Islet precursor cell (in vitro differentiated cells): ENCODE data around the gene UBR1.
"Not testable (repeated sequence)": the region's sequence is repeated elsewhere in the genome, so short reads cannot be mapped to it uniquely, and the experiment has no call there.

Experiments used
- DNase-seq: peaks from one replicate; pipeline ENCODE4 v3.0.0-alpha.2; 2018

UBR1 gene

DNA sequence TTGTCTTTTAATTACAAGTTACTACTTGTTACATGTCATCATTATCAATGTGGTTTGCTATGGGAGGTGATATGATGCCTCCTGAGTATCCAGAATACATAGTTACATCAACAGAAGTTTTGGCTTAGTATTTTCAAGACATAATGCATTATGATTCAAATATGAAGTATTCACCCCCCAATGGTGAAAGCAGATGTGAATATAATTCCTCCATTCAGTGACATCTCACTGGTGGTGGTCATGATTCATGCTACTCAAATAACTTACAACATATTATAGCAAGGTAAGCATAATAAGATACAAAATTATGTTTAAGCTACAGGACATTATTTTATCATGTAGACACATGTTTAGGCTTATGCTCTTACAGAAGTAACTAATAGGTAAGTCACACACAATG, 150.3 kb downstream of the UBR1 start:
- DNase-seq, result no peak

DNA sequence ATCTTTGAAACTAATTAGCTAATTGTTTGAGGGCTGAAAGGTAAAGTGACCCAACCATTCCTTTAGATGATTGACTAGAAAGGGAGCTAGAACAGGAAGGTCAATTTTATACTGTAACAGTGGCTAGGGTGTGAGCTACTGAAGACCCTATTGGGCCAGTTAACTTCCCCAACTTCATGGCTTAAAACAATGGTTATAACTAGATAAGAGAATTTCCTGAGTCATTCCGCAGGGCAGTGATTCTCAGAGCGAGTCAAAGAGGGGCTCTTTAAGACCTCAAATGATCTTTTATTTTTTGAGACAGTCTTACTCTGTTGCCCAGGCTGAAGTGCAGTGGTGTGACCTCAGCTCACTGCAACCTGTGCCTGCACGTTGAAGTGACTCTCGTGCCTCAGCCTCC, 151.5 kb downstream of the UBR1 start:
- no peak for DNase-seq

DNA sequence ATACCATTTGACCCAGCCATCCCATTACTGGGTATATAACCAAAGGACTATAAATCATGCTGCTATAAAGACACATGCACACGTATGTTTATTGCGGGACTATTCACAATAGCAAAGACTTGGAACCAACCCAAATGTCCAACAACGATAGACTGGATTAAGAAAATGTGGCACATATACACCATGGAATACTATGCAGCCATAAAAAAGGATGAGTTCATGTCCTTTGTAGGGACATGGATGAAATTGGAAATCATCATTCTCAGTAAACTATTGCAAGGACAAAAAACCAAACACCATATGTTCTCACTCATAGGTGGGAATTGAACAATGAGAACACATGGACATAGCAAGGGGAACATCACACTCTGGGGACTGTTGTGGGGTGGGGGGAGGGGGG, 156.9 kb downstream of the UBR1 start:
- not testable (repeated sequence) for DNase-seq

DNA sequence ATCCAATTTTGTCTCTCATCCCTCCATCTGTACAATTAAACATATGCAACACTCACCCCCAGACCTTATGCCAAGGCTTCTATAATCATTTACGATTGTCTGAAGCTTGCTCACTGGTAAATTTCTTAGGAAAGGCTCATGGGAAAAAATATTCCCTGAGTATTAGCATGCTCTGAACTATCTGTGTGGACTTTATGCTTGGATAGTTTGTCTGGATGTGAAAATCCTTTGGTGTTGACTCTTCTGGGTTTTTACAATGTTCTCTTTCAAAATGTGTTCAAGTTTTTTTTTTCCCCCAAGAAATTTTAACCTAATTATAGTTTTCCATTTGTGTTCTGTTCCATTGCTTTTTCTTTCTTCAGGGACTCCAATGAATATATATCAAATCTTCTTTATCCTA, 165.3 kb downstream of the UBR1 start:
- no peak for DNase-seq

DNA sequence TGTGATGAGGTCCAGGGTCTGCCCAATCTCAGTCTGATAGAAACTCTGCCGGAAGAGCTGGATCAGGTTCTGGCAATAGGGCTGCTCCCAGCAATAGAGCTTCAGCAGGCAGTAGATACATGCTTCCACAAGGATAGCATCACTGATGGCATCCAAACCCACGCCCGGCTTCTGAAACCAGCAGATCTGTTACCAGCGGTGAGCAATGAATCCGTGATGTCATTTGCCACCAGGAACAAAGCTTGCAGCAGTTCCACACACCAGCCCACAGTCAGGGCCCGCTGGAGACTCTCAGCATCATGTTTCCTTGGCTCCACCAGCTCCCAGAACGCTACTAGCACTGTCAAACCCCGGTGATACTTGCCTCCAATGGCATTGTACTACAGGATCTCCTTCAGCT, 166.0 kb downstream of the UBR1 start:
- DNase-seq, result peak; percentile 50

DNA sequence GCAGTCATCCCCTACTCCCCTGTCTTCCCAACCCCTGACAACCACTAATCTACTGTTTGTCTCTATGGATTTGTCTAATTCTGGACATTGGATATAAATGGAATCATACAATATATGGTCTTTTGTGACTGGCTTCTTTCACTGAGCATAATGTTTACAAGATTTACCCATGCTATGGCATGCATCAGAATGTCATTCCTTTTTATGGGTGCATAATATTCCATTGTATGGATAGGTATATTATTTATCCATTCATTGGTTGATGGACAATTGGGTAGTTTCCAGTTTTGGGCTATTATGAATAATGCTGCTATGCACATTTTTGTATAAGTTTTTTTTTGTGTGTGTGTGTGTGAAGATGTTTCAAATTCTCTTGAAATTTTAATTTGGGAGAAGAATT, 168.7 kb downstream of the UBR1 start:
- no peak for DNase-seq

DNA sequence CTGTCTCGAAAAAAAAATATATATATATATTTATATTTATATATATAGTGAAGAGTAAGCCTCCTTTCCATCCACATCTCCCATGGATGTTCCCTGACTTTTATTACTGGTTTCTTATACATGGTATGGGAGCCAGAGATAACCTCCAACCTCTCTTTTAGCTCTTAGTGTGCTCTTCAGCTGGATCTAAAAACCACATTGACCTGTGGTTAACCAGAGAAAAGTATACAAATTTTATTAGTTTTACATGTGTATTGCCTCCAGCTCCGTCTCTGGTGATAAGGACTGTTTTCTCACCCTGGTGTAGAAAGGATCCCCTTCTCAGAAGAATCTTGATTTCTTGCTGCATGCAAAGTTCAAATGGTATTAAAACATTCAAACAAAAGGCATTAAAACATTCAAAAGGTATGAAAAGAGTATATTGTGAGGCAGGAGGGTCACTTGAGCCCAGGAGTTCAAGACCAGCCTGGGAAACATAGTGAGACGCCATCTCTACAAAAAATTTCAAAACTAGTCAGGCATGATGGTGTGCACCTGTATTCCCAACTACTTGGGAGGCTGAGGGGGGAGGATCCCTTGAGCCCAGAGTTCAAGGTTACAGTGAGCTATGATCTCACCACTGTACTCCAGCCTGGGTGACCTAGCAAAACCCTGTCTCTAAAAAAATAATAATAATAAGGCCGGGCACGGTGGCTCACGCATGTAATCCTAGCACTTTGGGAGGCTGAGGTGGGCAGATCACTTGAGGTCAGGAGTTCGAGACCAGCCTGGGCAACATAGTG, 171.8 kb downstream of the UBR1 start:
- DNase-seq, result no peak

DNA sequence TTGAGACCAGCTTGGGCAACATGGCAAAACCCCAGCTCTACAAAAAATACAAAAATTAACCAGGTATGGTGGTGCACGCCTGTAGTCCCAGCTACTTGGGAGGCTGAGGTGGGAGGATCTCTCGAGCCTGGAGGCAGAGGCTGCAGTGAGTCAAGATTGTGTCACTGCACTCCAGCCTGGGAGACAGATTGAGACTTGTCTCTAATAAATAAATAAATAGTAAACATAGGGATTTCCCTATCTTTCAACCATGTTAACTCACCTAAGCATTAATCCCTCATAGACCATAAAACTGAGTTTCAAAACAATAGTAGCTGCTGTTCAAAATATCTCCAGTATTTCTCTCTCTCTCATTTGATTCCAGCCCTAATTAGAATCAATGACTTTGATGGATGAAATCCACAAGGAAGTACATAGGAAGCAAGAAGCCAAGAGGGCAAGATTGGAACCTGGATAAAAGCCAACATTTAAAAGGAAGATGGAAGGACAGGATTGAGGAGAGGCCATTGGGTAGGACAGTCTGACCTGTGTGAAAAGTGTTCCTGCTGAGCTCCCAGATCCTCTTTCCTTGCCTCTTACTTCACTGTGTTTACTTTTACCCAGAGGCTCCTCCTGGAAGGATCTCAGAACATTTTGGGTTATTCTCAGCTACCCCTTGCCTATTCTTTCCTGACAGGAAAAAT, 172.9 kb downstream of the UBR1 start:
- no peak for DNase-seq

DNA sequence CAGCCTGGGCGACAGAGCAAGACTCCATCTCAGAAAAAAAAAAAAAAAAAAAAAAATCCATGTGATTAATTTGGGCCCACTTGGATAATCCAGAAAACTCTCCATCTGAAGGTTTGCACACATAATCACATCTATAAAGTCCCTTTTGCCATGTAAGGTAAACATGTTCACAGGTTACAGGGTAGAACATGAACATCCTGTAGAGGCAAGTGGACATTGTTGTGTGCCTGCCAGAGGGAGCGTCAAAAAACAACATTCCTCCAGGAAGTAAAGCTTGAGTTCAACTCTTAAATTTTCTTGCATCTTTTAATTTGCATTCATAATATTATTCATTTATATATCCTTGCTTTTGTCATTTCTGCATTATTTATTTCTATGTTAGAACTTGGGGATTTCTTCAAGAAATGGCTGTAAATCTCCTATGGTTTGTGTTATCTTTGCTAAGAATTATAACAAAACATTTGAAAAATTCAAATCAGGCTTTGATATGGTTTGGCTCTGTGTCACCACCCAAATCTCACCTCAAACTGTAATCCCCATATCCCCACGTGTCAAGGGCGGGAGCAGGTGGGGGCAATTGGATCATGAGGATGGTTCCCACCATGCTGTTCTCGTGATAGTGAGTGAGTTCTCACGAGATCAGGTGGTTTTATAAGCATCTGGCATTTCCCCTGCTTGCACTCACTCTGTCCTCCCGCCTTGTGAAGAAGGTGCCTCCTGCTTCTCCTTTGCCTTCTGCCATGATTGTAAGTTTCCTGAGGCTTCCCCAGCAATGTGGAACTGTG, 173.9 kb downstream of the UBR1 start:
- DNase-seq, result no peak

DNA sequence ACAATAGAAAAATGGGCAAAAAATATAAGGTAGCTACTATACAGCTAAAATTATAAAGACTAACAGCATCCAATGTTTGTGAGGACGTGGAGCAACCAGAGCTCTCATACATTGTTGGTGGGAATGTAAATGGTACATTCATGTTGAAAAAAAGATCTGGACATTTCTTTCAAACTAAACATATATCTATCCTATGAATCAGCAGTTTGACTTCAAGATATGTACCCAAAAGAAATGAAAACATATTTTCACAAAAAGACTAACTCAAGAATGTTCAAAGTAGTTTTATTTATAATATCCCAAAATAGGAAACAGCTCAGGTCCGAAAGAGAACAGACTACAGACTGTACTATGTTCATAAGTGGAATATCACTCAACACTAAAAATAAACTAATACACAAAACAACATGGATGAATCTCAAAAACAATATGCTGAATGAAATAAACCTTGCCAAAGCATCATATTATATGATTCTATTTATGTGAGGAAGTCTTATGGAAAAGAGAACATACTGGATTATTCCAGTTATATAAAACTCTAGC, 176.5 kb downstream of the UBR1 start:
- DNase-seq, result no peak

DNA sequence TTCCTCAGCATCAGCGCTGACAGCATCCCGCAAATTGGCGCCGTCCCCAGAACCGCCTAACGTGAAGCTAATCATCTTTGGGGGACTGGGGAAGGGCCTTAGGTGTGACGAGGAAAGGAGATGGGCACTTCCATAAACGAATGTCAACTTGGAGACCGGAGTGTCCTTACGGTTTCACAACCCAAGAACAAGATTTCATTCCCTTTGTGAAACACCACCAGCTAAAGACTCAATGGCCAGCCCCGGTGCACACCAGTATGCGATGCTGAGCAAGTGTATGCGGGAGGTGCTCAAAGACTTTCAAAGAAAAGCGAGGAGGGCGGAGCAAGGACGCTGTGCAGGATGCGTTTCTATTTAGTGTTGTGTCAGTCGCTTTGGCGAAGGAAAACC, 184.5 kb downstream of the UBR1 start:
- peak; percentile 49 for DNase-seq

DNA sequence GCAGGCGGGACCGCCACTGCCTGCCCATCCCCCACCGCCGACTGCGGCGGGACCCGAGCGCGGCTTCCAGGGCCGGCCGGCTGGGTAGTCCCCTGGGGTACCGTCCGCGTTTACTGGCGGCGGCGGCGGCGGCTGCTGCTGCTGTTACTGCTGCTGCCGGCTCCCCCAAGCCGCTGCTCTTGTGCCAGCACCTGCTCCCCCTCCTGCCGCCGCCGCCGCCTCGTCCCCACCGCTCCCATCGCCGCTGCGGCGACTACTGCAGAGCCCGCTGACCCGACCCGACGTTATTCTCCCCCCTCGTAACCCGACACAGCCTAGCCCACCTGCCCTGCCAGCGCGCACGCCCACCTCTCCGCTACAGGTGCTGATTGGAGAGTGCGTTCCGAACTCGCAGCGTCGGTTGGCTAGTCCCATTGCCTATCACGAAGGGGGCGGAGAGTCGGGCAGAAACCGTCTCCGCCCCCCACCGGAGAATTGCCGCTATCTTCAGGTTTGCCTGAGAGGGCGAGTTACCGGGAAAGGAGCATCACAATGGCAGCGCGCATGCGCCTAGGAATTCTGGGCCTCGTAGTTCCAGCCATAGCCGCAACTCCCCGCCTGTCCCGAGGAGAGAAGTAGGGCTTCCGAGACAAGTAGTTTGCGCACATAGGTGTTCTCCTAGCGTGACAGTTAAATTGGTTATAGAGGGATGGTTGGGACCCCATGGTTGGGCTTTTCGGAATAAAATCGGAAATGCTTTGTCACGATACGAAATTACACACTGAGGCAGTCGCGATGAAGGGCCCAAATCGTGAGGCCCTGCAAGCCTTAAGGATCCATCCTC, 185.1 kb downstream of the UBR1 start, which contains the start of gene TTBK2:
TTBK2 (minus strand) TSS at position 260 of the 823 bp plus-strand sequence. CDS start 42,161 bp downstream, outside the sequence.
- DNase-seq, result peak; percentile 99

DNA sequence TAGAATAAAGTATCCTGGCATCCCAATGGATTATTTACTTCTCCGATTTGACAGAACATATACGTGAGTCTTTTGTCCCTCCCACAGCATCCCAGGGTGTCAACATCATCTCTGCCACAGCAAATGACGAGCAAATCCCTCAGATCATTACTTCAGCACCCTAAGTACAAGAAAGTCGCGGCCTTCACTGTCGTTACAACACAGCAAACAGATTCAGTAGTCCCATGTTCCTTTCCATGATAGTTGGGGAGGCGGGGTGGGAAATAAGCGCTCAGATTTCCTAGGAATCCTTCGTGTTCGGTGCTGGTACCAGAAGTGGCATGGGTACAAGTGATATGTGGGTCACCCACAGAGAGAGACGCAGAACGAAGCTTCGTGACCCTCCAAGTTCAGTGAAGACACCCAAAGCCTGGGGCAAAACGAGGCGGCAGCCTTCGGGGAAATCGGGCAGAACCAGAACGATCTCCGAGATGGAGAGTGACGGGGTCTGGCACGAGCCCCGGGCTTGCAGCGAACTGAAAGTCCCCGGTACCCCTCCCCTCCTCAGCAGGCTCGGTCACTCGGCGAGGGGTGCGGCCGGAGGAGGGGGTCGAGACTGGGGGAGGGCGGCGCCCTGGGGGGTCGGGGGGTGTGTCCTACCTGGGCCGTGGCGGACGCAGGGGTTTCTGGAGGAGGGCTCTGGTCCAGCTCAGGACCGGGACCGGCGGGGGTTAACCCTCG, 185.9 kb downstream of the UBR1 start:
- peak; percentile 66 for DNase-seq

DNA sequence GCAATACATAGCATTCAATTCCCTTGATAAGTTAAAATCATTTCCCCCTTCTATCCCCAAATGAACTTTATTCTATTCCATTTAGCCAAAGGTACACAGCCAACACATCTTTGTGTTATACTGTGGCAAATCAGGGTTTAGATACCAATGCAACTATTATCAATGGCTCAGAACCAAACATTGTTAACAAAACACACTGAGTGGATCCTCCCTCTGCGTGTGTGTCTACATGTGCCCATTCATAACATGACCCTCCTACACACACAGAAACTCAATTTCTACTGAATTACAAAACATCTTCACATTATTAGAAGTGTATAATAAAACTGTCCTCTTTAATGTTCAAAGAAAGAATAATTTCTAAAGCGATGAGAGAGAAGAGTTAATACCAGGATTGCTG, 186.5 kb downstream of the UBR1 start:
- DNase-seq, result no peak

DNA sequence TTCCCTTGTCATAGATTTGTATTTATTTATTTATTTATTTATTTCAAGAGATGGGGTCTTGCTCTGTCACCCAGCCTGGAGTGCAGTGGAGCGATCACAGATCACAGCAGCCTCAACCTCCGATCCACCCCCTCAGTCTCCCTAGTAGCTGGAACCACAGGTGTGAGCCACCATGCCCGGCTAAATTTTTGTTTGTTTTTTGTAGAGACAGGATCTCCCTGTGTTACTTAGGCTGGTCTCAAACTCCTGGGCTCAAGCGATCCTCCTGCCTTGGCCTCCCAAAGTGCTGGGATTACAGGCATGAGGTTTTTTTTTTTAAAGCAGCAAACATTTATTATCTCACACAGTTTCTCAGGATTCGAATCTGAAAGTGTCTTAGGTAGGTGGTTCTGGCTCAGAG, 187.8 kb downstream of the UBR1 start:
- DNase-seq, result no peak

DNA sequence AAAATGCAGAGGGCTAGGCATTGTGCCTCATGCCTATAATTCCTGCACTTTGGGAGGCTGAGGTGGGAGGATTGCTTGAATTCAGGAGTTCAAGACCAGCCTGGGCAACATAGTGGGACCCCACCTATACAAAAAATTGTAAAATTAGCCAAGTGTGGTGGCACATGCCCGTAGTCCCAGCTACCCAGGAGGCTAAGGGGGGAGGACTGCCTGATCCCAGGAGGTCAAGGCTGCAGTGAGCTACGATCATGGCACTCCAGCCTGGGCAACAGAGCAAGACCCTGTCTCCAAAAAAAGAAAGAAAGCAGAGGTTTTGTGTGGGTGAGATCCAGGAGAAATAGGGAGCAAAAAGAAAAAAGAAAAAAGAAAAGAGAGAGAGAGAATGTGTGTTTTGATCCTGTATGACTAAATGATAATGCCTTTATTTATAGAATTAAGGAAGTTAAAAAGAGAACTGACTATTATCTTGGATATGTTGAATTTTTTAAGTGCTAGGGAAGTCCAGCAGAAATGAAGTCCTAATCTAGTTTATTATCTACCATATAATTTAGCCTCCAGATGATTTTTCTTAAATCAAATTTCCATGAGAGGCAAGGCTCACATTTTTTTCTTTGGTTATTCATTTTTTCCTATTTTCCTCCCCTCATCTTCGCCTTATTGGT, 190.1 kb downstream of the UBR1 start:
- DNase-seq, result no peak

DNA sequence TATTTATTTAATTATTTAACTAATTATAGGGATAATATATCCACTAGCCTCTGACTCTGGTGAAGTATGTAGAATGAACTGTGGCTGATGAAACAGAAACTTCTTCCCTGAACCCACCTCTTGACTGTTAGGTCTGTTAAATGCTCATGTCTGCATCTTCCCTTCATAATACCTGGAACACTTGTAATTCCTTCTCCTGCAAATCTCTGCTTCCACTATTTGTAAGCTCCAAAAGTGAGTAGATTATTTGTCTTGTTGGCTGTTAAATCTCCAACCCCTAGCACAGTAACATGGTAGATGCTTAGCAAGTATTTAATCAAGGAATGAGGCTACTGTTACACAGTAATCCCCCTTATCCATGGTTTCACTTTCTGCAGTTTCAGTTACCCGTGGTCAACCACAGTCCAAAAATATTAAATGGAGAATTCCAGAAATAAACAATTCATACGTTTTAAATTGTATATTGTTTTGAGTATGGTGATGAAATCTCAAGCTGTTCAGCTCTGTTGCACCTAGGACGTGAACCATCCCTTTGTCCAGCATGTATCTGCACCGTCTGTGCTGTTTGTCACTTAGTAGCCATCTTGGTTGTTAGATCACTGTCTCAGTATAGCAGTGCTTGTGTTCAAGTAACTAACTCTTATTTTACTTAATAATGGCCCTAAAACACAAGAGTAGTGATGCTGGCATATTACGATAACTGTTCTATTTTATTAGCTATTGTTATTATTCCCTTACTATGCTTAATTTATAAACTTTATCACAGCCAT, 190.9 kb downstream of the UBR1 start:
- DNase-seq, result no peak

DNA sequence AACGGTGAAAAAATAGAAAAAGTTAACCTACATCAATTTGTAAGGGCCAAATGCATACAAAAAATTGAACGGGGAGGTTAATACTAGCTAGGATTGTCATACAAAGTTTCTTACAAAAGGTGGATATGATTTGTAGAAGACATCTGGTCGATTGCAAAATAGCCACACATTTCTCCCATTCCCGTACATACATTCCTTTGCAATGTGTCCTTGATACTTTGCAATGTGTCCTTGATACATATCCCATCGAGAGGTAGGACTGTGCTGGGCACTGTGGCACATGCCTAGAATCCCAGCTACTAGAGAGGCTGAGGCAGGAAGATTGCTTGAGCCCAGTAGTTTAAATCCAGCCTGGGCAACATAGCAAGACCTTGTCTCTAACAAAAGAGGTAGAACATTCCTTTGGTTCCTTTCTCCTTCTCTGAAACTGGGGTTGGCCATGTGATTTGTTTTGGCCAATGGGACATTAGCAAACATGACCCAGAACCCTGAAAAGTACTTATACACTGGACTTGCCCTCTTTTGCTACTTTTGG, 194.7 kb downstream of the UBR1 start:
- no peak for DNase-seq

DNA sequence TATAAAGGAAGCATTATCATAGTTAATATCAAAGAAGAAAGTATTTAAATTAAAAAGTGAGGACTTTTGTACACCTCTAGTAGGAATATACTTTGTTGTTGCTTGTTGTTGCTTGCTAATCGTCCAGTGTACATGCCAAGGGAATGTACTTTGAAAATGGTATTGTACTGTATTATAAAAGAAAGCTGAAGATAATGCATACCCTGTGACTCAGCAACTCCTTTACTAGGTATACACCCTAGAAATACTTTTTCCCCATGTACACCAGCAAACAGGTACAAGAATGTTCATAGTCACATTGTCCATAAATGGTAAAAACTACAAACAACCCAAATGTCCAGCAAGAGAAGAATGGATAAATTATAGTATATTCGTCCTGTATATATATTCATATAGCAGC, 197.3 kb downstream of the UBR1 start:
- no peak for DNase-seq
